Loucy (cell line): ENCODE results near the gene KCNC2.

Experiments used
- EZH2phosphoT487 ChIP-seq: fragments of 200-600 bp; IDR thresholded peaks from 2 replicates; pipeline ENCODE4 v1.6.1; 2018; ENCODE audit warnings: antibody characterized with exemption, mild to moderate bottlenecking, moderate library complexity, borderline replicate concordance
- TF ChIP-seq, protein P1 (sequence below): fragments of 200-600 bp; sonication (generic); conservative IDR thresholded peaks from 2 replicates; pipeline ENCODE4 v1.5.1; 2014; ENCODE audit warnings: mild to moderate bottlenecking, antibody characterized with exemption, low read length

DNA sequence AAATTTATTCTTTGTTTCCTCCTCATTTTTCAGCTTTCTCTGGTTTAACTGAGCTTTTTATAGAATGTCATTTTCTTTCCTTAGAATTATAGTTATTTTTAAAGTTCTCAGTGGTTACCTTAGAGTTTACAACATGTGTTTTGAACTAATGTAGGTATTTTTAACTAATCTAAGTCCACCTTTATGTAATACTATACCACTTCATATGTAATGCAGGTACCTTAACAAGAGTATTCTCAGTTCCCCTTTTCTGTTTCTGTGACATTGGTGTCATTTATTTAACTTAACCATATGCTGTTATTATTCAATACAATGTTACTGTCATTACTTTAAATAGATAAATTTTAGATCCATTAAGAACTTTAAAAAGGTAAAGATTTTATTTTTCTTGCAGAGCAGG lies 30.3 kb upstream of the KCNC2 start:
- TF ChIP-seq, protein P1, sequence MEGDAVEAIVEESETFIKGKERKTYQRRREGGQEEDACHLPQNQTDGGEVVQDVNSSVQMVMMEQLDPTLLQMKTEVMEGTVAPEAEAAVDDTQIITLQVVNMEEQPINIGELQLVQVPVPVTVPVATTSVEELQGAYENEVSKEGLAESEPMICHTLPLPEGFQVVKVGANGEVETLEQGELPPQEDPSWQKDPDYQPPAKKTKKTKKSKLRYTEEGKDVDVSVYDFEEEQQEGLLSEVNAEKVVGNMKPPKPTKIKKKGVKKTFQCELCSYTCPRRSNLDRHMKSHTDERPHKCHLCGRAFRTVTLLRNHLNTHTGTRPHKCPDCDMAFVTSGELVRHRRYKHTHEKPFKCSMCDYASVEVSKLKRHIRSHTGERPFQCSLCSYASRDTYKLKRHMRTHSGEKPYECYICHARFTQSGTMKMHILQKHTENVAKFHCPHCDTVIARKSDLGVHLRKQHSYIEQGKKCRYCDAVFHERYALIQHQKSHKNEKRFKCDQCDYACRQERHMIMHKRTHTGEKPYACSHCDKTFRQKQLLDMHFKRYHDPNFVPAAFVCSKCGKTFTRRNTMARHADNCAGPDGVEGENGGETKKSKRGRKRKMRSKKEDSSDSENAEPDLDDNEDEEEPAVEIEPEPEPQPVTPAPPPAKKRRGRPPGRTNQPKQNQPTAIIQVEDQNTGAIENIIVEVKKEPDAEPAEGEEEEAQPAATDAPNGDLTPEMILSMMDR, result no peak
- TF ChIP-seq EZH2phosphoT487, result no peak
